HepG2 (cell line): ENCODE data around the gene GNG7. TPM values are rescaled to one million over a fixed set of nuclear protein-coding genes. Genes with fewer than 3 reads are reported as not detected.

ENCODE experiments used
- BCLAF1 ChIP-seq: fragments of 450-650 bp; IDR thresholded peaks from 2 replicates; pipeline ENCODE4 v1.6.1; 2017; ENCODE audit warnings: mild to moderate bottlenecking
- CEBPG ChIP-seq: IDR thresholded peaks from 2 replicates; pipeline ENCODE4 v1.6.1; 2016
- FOSL2 ChIP-seq: sonication (generic); formaldehyde crosslinking; IDR thresholded peaks from 2 replicates; pipeline ENCODE4 v1.4.0; 2020; ENCODE audit warnings: missing genetic modification reagents
- MYC ChIP-seq: sonication (generic); formaldehyde crosslinking; IDR thresholded peaks from 2 replicates; pipeline ENCODE4 v1.9.0; 2021; ENCODE audit warnings: missing genetic modification reagents, borderline replicate concordance
- NFE2L2 ChIP-seq: fragments of 150-350 bp; IDR thresholded peaks from 2 replicates; pipeline ENCODE4 v1.6.1; 2014; ENCODE audit warnings: low read length
- NONO ChIP-seq, 2 experiments: fragments of 450-650 bp in 1 of 2; sonication (generic) in 1 of 2; formaldehyde crosslinking in 1 of 2; IDR thresholded peaks in 1 of 2; conservative IDR thresholded peaks in 1 of 2; 2 replicates each; pipeline versions ENCODE4 v1.6.1 to v1.8.0; 2017 to 2022; ENCODE audit warnings: mild to moderate bottlenecking in 1 of 2, missing genetic modification reagents in 1 of 2, moderate library complexity in 1 of 2
- NR0B2 ChIP-seq: sonication (generic); formaldehyde crosslinking; IDR thresholded peaks from 2 replicates; pipeline ENCODE4 v1.4.0; 2020; ENCODE audit warnings: mild to moderate bottlenecking, missing genetic modification reagents
- PHF21A ChIP-seq: sonication (generic); formaldehyde crosslinking; IDR thresholded peaks from 2 replicates; pipeline ENCODE4 v1.5.0; 2020; ENCODE audit warnings: mild to moderate bottlenecking, missing genetic modification reagents
- PREB ChIP-seq: sonication (generic); formaldehyde crosslinking; IDR thresholded peaks from 2 replicates; pipeline ENCODE4 v1.4.0; 2020; ENCODE audit warnings: missing genetic modification reagents
- TGIF2 ChIP-seq: IDR thresholded peaks from 2 replicates; pipeline ENCODE4 v1.6.1; 2016; ENCODE audit warnings: control low read depth, missing compliant biosample characterization
- THAP8 ChIP-seq: sonication (generic); formaldehyde crosslinking; IDR thresholded peaks from 2 replicates; pipeline ENCODE4 v1.5.1; 2020; ENCODE audit warnings: missing genetic modification reagents, mild to moderate bottlenecking, borderline replicate concordance
- ZBTB10 ChIP-seq: sonication (generic); formaldehyde crosslinking; IDR thresholded peaks from 2 replicates; pipeline ENCODE4 v1.4.0; 2020; ENCODE audit warnings: missing genetic modification reagents, borderline replicate concordance
- ZNF282 ChIP-seq: fragments of 450-650 bp; IDR thresholded peaks from 2 replicates; pipeline ENCODE4 v1.6.1; 2018; ENCODE audit not compliant: partially characterized antibody
- ZNF589 ChIP-seq: sonication (generic); formaldehyde crosslinking; conservative IDR thresholded peaks from 2 replicates; pipeline ENCODE4 v1.8.0; 2022; ENCODE audit warnings: mild to moderate bottlenecking, moderate library complexity, missing genetic modification reagents
- ZNF724P ChIP-seq: sonication (generic); formaldehyde crosslinking; IDR thresholded peaks from 2 replicates; pipeline ENCODE4 v1.8.0; 2022; ENCODE audit warnings: missing genetic modification reagents, borderline replicate concordance
- polyA plus RNA-seq, 8 experiments: library from polyadenylated mRNA; depleted of rRNA in 3 of 8; stranded (reverse) in 7 of 8; unstranded in 1 of 8; fragments of >200 nt; fragmentation: Illumina TruSeq in 4 of 8; extraction: Trizol in 4 of 8; gene quantifications; 2 replicates each; pipeline versions ENCODE4 v1.2.1 to v1.2.3, GENCODE V29; 2011 to 2016; ENCODE audit warnings: low read depth in 4 of 8, missing spikeins in 1 of 8, mixed read lengths in 1 of 8; ENCODE audit not compliant: insufficient read depth in 1 of 8
- total RNA-seq, 5 experiments: library from RNA; depleted of rRNA; stranded (reverse); fragments of >200 nt; fragmentation: Illumina TruSeq; extraction: Trizol; gene quantifications; 2 replicates each; pipeline ENCODE4 v1.2.3, GENCODE V29; 2016; ENCODE audit warnings: low read depth in 1 of 5

Gene GNG7
- total and polyA plus RNA-seq, 2 of the 13 experiments (the other 11 are each of a cell fraction or from before 2014, with no cell fraction given) = 1.4 to 3.3 TPM

- TF ChIP-seq TGIF2 (CRISPR knock-in tag) (no peak; the same call in 1 of the 2 replicates), ZNF589 (peak; percentile 70; the same call in 1 of the 2 replicates), PREB (CRISPR knock-in tag) (no peak), FOSL2 (no peak), NR0B2 (CRISPR knock-in tag) (no peak), ZNF282 (no peak), NFE2L2 (no peak), NONO (IDR thresholded peaks at IDR 0.05) (no peak), NONO (CRISPR knock-in tag; conservative IDR thresholded peaks at IDR 0.05) (0 out of 2 replicates have a peak, but pooled peaks have one; percentile 31), THAP8 (CRISPR knock-in tag) (no peak), CEBPG (no peak), ZBTB10 (CRISPR knock-in tag) (no peak), MYC (CRISPR knock-in tag) (0 out of 2 replicates have a peak, but pooled peaks have one; percentile 7), BCLAF1 (no peak), ZNF724P (no peak), PHF21A (CRISPR knock-in tag) (no peak)
- TF ChIP-seq, all 625 proteins: peak for 21
Observed at GRCh38 chr19:2524361-2524839, 178.1 kb downstream of the GNG7 start (continued).
